ENCODE results near the gene ZBTB8B. TPM values are rescaled to one million over a fixed set of nuclear protein-coding genes. Genes with fewer than 3 reads are reported as not detected.

The ZBTB8B gene
- polyA plus RNA-seq, 4 donors = 0.03 to 0.10 TPM; not detected in 2

- H3K27me3 ChIP-seq (ENCODE audit: control insufficient read depth in 3 of 3, insufficient read depth in 3 of 3, low read length in 3 of 3) = no peaks in the 10 kb centered on the region
- H3K4me3 ChIP-seq (ENCODE audit: low read depth in 1 of 3, low read length in 3 of 3) = no peak overlapping the region
- H3K27ac ChIP-seq (ENCODE audit: low read depth in 1 of 3, low read length in 2 of 3) = no peak overlapping the region
- H3K4me1 ChIP-seq (ENCODE audit: control insufficient read depth in 3 of 3, insufficient read depth in 2 of 3, low read depth in 1 of 3, low read length in 2 of 3) = no peaks in the 10 kb centered on the region
- no peaks in the 10 kb centered on the region for H3K36me3 ChIP-seq (ENCODE audit: control insufficient read depth in 3 of 3, insufficient read depth in 2 of 3, low read depth in 1 of 3, low read length in 3 of 3)
- FAIRE-seq = no peak
- no peaks in the 10 kb centered on the region for H3K9me3 ChIP-seq (ENCODE audit: control insufficient read depth in 2 of 2, insufficient read depth in 1 of 2, low read depth in 1 of 2, low read length in 1 of 2)
- no peak for DNase-seq
- WGBS, 3 donors = 81 to 85% (median 85%) methylated on average over 3 of the region's 3 CpGs
Measured at GRCh38 chr1:32489774-32490454, 25.0 kb downstream of the ZBTB8B start.

- Histone ChIP-seq H3K27me3 (ENCODE audit: control insufficient read depth in 3 of 3, insufficient read depth in 3 of 3, low read length in 3 of 3) (no peaks in the 10 kb centered on the region), H3K4me1 (ENCODE audit: control insufficient read depth in 3 of 3, insufficient read depth in 2 of 3, low read depth in 1 of 3, low read length in 2 of 3) (no peaks in the 10 kb centered on the region), H3K27ac (ENCODE audit: low read depth in 1 of 3, low read length in 2 of 3) (no peak overlapping the region), H3K9me3 (ENCODE audit: control insufficient read depth in 2 of 2, insufficient read depth in 1 of 2, low read depth in 1 of 2, low read length in 1 of 2) (no peaks in the 10 kb centered on the region), H3K36me3 (ENCODE audit: control insufficient read depth in 3 of 3, insufficient read depth in 2 of 3, low read depth in 1 of 3, low read length in 3 of 3) (no peaks in the 10 kb centered on the region), H3K4me3 (ENCODE audit: low read depth in 1 of 3, low read length in 3 of 3) (no peak overlapping the region)
- FAIRE-seq (no peak), DNase-seq (no peak)
- 86 to 93% (median 93%) methylated on average over 2 of the region's 2 CpGs for WGBS, 3 donors
Measured at GRCh38 chr1:32491386-32491785, 26.5 kb downstream of the ZBTB8B start.

- Histone ChIP-seq H3K27ac (ENCODE audit: low read depth in 1 of 3, low read length in 2 of 3) (no peak overlapping the region), H3K4me3 (ENCODE audit: low read depth in 1 of 3, low read length in 3 of 3) (no peak overlapping the region), H3K36me3 (ENCODE audit: control insufficient read depth in 3 of 3, insufficient read depth in 2 of 3, low read depth in 1 of 3, low read length in 3 of 3) (no peaks in the 10 kb centered on the region), H3K4me1 (ENCODE audit: control insufficient read depth in 3 of 3, insufficient read depth in 2 of 3, low read depth in 1 of 3, low read length in 2 of 3) (no peaks in the 10 kb centered on the region), H3K9me3 (ENCODE audit: control insufficient read depth in 2 of 2, insufficient read depth in 1 of 2, low read depth in 1 of 2, low read length in 1 of 2) (no peaks in the 10 kb centered on the region), H3K27me3 (ENCODE audit: control insufficient read depth in 3 of 3, insufficient read depth in 3 of 3, low read length in 3 of 3) (no peaks in the 10 kb centered on the region)
- 80 to 86% (median 80%) methylated on average over 1 of the region's 1 CpG for WGBS, 3 donors
- FAIRE-seq (no peak), DNase-seq (no peak)
Measured at GRCh38 chr1:32494196-32494595, 29.3 kb downstream of the ZBTB8B start.

DNA sequence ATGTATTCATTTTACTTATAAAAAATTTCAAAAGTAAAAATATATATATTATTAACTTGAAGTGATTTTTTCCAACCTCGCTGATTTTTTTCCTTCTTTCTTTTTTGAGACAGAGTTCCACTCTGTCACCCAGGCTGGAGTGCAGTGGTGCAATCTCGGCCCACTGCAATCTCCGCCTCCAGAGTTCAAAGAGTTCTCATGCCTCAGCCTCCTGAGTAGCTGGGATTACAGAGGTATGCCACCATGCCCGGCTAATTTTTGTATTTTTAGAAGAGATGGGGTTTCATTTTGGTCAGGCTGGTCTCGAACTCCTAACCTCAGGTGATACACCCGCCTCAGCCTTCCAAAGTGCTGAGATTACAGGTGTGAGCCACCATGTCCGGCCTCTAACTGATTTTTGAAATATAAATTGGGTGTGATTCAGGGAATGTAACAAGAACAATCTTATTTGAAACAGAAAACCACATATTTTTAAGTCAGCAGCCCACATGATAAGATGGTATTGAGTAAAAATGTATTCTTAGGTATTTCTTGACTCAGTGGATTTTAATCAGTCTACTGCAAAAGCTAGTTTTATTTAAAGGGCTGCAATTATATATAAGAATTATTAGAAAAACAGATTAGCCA lies 30.0 kb downstream of the ZBTB8B start:
- WGBS, 3 donors = 66 to 82% (median 73%) methylated on average over 7 of the region's 7 CpGs
- Histone ChIP-seq H3K27me3 (ENCODE audit: control insufficient read depth in 3 of 3, insufficient read depth in 3 of 3, low read length in 3 of 3) (no peaks in the 10 kb centered on the region), H3K4me1 (ENCODE audit: control insufficient read depth in 3 of 3, insufficient read depth in 2 of 3, low read depth in 1 of 3, low read length in 2 of 3) (no peaks in the 10 kb centered on the region), H3K4me3 (ENCODE audit: low read depth in 1 of 3, low read length in 3 of 3) (no peak overlapping the region), H3K36me3 (ENCODE audit: control insufficient read depth in 3 of 3, insufficient read depth in 2 of 3, low read depth in 1 of 3, low read length in 3 of 3) (no peaks in the 10 kb centered on the region), H3K9me3 (ENCODE audit: control insufficient read depth in 2 of 2, insufficient read depth in 1 of 2, low read depth in 1 of 2, low read length in 1 of 2) (no peaks in the 10 kb centered on the region), H3K27ac (ENCODE audit: low read depth in 1 of 3, low read length in 2 of 3) (no peak overlapping the region)
- no peak for FAIRE-seq
- no peak for DNase-seq

DNA sequence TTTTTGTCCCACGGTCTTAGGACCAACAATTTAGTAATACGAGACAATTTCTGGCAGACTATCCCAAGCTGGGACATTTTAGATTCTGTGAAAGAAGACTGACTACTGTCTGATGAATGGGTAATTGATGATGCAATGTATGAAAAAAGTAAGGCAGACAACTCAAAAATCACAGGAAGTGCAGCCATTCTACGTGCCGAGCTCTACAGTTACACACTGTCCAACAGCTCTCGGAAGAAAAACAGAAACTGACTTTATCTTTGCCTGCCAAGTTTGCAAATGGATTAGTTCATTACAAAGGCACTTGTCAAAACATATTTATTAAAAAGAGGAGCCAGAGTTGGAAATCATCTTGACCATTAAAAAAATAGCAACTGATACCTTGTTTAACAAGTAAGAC lies 31.3 kb downstream of the ZBTB8B start:
- Histone ChIP-seq H3K9me3 (ENCODE audit: control insufficient read depth in 2 of 2, insufficient read depth in 1 of 2, low read depth in 1 of 2, low read length in 1 of 2) (no peaks in the 10 kb centered on the region), H3K36me3 (ENCODE audit: control insufficient read depth in 3 of 3, insufficient read depth in 2 of 3, low read depth in 1 of 3, low read length in 3 of 3) (no peaks in the 10 kb centered on the region), H3K4me1 (ENCODE audit: control insufficient read depth in 3 of 3, insufficient read depth in 2 of 3, low read depth in 1 of 3, low read length in 2 of 3) (peaks cover 0 to 3% (median 0%) of the 10 kb centered on the region in 3 donors), H3K27me3 (ENCODE audit: control insufficient read depth in 3 of 3, insufficient read depth in 3 of 3, low read length in 3 of 3) (no peaks in the 10 kb centered on the region), H3K27ac (ENCODE audit: low read depth in 1 of 3, low read length in 2 of 3) (no peak overlapping the region), H3K4me3 (ENCODE audit: low read depth in 1 of 3, low read length in 3 of 3) (no peak overlapping the region)
- FAIRE-seq (no peak), DNase-seq (no peak)
- WGBS, 3 donors = 48 to 63% (median 60%) methylated on average over 5 of the region's 5 CpGs

DNA sequence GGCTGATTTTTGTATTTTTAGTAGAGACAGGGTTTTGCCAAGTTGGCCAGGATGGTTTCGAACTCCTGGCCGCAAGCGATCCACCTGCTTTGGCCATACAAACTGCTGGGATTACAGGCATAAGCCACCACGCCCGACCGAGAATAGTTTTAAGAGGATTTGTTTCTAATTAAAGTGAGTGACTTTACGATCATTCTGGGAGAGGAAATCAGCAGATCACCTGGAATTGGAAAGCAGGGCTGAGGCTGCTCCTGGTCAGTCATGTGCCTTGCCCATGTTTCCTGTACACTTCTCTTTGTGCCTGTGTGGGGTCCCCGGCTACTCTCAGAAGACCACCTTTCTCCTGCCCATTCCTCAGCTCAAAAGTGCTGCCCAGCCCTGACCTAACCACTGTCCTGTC lies 33.9 kb downstream of the ZBTB8B start:
- no peak for DNase-seq
- 87 to 92% (median 91%) methylated on average over 8 of the region's 8 CpGs for WGBS, 3 donors
- H3K9me3 ChIP-seq (ENCODE audit: control insufficient read depth in 2 of 2, insufficient read depth in 1 of 2, low read depth in 1 of 2, low read length in 1 of 2) = no peaks in the 10 kb centered on the region
- peaks cover 0 to 4% (median 0%) of the 10 kb centered on the region in 3 donors for H3K4me1 ChIP-seq (ENCODE audit: control insufficient read depth in 3 of 3, insufficient read depth in 2 of 3, low read depth in 1 of 3, low read length in 2 of 3)
- no peak for FAIRE-seq
- no peaks in the 10 kb centered on the region for H3K36me3 ChIP-seq (ENCODE audit: control insufficient read depth in 3 of 3, insufficient read depth in 2 of 3, low read depth in 1 of 3, low read length in 3 of 3)
- no peaks in the 10 kb centered on the region for H3K27me3 ChIP-seq (ENCODE audit: control insufficient read depth in 3 of 3, insufficient read depth in 3 of 3, low read length in 3 of 3)
- H3K27ac ChIP-seq (ENCODE audit: low read depth in 1 of 3, low read length in 2 of 3) = no peak overlapping the region
- no peak overlapping the region for H3K4me3 ChIP-seq (ENCODE audit: low read depth in 1 of 3, low read length in 3 of 3)

DNA sequence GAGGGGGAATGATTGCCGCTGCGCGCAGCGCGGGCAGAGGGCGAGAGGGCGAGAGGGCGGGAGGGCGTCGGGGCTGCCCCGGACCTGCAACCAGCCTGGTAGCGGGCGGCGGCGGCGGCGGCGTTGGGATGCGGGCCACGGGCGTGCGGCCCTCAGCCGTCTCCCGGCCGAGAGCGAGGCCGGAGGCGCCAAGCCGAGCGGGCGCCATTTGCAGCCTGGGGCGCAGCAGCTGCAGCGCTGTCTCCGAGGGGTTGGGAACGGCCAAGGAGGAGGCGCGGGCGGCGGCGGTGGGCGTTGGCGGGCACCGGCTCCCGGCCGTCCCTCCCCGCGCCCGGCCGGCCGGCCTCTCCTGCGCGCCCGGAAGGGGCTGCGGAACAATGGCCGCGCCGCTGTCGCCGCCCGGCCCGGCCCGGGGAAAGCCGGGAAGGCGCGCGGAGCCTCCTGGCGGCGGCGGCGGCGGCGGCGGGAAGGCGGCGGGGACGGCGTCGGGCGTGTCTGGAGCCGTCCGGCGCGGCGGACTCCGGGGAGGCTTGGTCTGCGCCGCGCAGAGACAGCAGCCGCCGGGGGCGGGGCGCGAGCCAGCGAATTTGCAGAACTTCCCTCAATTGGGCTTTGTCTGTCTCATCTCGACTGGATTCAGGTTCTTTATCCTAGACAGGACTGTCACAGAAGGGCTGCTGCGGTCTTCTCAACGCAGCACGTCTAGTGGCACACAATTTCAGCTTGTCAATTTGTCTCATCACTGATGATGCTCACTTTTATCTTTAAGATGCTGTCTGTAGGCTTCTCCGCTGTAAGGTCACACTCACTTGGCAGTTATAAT lies 35.7 kb downstream of the ZBTB8B start:
- Histone ChIP-seq H3K27me3 (ENCODE audit: control insufficient read depth in 3 of 3, insufficient read depth in 3 of 3, low read length in 3 of 3) (no peaks in the 10 kb centered on the region), H3K36me3 (ENCODE audit: control insufficient read depth in 3 of 3, insufficient read depth in 2 of 3, low read depth in 1 of 3, low read length in 3 of 3) (no peaks in the 10 kb centered on the region), H3K9me3 (ENCODE audit: control insufficient read depth in 2 of 2, insufficient read depth in 1 of 2, low read depth in 1 of 2, low read length in 1 of 2) (no peaks in the 10 kb centered on the region), H3K27ac (ENCODE audit: low read depth in 1 of 3, low read length in 2 of 3) (peak overlapping the region; percentile 72 to 91 (median 80)), H3K4me1 (ENCODE audit: control insufficient read depth in 3 of 3, insufficient read depth in 2 of 3, low read depth in 1 of 3, low read length in 2 of 3) (peaks cover 0 to 4% (median 0%) of the 10 kb centered on the region in 3 donors), H3K4me3 (ENCODE audit: low read depth in 1 of 3, low read length in 3 of 3) (peak overlapping the region; percentile 54 to 87 (median 61))
- 0 to 1% (median 1%) methylated on average over 49 to 99 of the region's 99 CpGs for WGBS, 3 donors
- DNase-seq (peak; percentile 54 to 85), FAIRE-seq (no peak)

DNA sequence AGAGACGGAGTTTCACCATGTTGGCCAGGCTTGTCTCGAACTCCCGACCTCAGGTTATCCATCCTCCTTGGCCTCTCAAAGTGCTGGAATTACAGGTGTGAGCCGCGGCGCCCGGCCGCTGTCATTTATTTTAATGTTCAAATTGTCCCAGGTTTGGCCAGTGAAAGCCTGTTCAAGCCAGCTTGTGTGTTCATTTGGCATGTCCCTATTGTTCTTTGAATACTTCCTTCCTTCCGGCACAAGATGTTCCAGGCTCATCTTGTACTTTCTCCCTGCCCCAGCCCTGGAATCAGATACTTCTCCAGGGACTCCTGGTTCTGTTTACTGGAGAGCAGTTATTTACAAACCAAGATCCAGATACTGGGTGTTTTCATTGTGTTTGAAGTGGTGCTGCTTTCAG lies 37.0 kb downstream of the ZBTB8B start:
- Histone ChIP-seq H3K4me1 (ENCODE audit: control insufficient read depth in 3 of 3, insufficient read depth in 2 of 3, low read depth in 1 of 3, low read length in 2 of 3) (peaks cover 0 to 4% (median 0%) of the 10 kb centered on the region in 3 donors), H3K36me3 (ENCODE audit: control insufficient read depth in 3 of 3, insufficient read depth in 2 of 3, low read depth in 1 of 3, low read length in 3 of 3) (no peaks in the 10 kb centered on the region), H3K9me3 (ENCODE audit: control insufficient read depth in 2 of 2, insufficient read depth in 1 of 2, low read depth in 1 of 2, low read length in 1 of 2) (no peaks in the 10 kb centered on the region), H3K27me3 (ENCODE audit: control insufficient read depth in 3 of 3, insufficient read depth in 3 of 3, low read length in 3 of 3) (no peaks in the 10 kb centered on the region), H3K4me3 (ENCODE audit: low read depth in 1 of 3, low read length in 3 of 3) (no peak overlapping the region), H3K27ac (ENCODE audit: low read depth in 1 of 3, low read length in 2 of 3) (peak overlapping the region in 1 of 3 donors; percentile 54)
- FAIRE-seq (no peak), DNase-seq (no peak)
- 85 to 95% (median 95%) methylated on average over 9 of the region's 9 CpGs for WGBS, 3 donors

Measured in small intestine (tissue), 7 donors.